NCI-H446 treated with DMSO at 0.1 percent for 48 hours (cell line): Measurements from ENCODE around the gene COBL.
A peak's percentile ranks its signal among the peaks of the same experiment; 100 is the strongest.

Experiments
- DNase-seq: peaks from one replicate; lab custom pipeline; 2025; lab: John Stamatoyannopoulos, UW

COBL gene

DNA sequence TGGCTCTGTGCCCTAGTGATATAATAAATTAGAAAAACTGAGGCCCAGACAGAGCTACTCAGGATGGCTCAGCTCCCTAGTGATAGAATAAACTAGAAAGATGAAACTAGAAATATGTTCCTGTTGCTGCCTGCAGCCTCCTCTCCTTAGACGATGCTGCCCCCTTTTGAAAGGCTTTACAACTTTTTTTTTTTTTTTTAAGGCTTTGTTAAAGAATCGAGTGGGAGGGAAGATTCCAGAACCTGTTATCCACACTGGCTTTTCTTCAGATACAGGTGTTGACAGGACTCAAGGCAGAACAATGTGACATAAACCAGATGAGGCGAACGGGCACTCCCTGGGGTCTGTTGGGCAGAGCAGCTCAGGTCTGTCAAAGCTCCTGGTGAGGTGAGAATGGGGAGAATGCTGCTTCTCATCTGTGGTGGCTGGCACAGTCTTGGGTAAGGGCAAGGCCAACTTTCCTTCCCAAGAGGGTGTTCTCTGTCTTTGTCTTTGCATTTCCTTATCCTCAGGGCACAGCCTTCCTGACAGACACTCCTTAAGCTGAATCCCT, 175.1 kb downstream of the COBL start:
- DNase-seq = peak; percentile 31

DNA sequence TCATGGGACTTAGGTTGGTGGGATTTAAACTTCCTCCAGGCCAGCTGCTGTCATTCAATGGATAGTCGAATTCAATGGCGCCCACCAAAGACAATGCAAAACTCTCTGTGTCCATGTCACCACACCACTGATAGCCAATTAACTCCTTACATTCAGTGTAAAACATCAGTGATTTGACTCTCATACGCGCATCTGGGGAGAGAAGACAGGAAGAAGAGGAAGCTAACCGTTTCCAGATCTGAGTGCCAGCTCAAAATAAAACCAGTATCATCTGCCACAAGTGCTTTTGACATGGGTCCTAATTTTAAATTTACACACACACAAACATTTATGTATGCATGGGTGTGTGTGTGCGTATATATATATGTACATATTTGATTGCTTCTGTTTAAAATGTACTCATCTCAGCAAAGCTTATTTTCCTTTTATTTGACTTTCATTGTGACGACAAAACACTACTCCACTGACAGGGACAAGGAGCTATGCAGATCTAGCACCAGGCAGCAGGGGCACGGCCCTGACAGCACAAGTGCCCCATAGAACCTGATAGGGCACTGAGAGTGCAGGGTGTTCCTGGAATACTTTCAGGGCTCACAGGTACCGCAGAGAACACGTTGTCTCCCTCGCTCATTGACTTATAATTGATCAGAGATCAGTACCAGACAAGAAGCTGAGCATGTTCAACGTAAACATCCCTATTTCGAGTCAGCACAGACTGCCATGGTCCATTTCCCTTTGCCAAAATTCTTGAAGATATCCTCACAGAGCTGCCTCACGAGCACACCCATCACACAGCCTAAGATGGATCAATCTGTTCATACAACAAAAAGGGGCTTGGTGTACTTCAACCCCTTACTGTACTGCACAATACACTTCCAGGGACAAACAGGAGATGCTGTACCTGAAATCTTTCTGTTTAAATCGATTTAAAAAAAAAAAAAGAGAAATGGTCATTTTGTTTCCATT, 176.1 kb downstream of the COBL start:
- no peak for DNase-seq

DNA sequence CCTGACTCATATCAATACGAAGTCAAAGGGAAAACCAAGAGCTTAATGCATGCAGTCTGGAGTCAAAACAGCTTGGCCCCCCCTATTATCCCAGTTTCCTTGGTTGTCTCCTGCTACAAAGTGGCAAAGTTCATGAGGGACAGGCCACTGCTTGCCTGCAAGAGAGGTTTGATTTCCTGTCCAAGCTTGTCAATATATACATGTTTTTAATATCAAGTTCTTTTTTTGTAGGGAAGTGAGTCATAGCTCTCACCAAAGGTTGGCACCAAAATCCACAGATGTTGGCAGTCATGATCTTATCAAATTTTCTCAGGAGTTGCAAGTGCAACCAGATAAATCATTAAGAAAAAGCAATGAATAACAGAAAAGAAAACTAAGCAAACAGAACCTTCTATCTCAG, 176.8 kb downstream of the COBL start:
- DNase-seq = peak; percentile 56

DNA sequence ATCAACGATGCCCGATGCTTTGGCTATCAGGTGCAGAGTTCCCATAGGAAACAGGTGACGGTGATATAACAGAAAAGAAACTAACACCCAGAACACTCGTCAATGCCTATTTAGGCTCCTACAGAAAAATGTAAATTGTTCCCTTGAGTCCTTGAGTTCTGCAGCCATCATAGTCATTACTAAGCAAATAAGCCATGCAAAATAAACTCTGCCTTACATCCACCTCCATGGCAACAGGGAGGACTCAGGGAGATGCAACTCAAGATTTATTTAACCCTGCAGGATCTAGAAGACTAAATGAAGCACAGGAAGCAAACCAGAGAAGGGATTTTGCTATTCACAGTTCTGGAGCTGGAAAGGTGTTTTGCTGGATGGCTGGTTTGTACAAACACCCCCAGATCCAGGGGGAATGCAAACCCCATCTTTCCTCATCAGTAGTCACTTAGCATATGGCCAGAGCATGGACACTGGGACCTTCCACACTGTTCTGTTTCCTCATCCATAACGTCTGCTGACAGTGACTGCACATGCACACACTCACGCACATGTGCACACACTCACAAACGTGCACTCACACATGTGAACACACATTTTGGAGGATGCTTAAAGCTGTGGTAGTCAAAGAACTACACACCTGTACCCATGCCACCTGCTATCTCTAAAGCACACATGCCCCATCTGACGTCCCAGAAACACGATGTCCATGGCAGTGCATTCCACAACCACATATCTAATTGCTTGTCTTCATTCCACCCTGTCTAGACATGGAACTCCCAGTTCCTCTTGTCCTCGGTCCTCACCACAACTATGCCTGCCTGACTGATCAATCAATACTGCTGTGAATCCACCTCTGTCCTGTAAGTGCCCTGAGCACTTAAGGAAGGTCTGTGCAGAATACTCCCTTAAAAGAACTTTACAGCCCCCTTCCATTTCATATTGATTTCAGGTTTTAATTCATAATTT, 178.2 kb downstream of the COBL start:
- DNase-seq = no peak

DNA sequence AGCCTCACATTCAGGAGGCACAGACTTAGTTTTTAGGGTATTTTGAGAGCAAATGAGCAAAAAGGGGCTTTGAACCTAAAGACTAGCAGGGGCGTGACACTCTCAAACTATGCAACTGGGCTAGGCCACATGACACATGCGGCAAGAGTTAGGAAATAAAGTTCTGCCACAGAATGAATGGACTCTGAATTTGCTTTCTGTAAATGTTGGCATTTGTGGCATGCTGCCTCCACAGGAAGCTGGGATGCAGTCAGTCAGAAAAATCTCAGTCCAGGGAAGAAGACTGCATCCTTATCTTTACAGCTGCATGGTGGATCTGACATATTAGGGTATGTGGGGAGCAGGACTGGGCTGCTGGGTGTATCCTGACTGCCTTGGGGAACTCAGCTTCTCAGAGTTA, 181.0 kb downstream of the COBL start:
- DNase-seq = no peak

DNA sequence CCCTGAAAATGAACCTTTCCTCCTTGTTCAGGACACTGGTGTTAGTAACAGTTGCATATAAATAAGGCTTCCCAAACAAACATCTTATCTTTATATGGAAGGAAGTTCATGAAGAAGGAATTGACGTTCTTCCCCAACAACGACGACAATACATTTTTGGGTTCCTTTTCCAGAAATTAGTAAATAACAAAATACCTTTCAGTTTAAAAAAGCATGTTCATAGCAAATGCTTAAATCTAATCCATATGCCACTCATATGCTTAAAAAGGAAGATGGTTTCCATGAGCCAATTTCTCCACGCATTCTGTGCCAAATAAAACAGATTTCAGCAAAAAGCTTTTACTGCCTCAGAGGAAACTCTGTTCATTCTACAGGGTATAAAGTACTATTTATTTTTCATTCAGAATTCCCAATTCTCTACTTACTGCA, 182.6 kb downstream of the COBL start:
- DNase-seq = peak; percentile 33

DNA sequence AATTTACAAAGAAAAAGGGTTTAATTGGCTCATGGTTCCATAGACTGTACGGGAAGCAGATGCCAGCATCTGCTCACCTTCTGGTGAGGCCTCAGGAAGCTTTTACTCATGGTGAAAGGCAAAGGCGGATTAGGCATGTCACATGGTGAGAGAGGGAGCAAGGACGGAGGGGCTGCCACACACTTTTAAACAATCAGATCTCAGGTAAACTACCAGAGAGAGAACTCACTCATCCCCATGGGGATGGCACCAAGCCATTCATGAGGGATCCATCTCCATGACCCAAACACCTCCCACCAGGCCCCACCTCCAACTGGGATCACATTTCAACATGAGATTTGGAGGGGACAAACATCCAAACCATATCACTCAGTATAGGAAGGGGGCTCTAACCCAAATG, 183.9 kb downstream of the COBL start:
- DNase-seq = no peak

DNA sequence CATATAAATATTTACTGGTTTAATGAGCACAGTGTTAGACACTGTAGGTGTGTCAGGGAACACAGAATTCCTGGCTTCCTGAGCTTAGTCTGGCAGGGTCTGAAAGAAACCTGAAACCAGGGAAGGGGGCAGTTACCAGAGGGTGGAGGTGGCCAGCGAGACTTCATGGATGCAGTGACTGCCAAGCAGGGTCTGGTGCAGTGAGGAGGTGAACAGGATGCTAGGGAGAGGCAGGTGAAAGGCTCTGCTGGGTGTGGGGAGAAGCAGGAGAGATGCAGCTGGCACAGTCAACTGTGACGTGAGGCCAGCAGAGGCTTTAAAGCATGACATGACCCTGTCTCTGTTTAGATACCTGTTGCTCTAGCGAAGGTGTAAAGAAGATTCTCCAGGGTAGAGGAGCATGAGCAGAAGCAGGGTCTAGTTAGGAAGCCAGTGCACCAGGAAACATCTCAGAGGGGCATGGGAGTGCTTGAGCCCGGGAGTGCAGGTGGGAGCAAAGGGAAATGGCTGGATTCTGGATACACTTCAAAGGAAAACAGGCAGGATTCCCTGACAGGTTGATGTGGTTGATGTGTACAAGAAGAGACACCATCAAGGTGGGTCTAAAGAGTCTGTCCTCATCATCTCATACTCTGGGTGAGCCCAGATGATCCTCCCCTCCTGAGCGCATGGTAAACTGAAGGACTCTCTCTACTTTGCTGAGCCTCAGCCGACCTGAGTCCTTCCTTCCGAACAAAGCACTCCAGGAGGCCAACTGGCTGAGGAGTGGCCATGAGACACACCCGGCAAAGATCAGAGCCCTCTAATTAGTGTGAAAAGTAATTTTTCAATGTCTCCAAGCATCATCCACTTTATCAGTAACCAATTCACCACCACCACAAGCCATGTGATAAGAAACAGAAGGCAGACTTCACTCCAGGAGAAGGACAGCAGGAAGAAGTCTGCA, 186.8 kb downstream of the COBL start:
- no peak for DNase-seq

DNA sequence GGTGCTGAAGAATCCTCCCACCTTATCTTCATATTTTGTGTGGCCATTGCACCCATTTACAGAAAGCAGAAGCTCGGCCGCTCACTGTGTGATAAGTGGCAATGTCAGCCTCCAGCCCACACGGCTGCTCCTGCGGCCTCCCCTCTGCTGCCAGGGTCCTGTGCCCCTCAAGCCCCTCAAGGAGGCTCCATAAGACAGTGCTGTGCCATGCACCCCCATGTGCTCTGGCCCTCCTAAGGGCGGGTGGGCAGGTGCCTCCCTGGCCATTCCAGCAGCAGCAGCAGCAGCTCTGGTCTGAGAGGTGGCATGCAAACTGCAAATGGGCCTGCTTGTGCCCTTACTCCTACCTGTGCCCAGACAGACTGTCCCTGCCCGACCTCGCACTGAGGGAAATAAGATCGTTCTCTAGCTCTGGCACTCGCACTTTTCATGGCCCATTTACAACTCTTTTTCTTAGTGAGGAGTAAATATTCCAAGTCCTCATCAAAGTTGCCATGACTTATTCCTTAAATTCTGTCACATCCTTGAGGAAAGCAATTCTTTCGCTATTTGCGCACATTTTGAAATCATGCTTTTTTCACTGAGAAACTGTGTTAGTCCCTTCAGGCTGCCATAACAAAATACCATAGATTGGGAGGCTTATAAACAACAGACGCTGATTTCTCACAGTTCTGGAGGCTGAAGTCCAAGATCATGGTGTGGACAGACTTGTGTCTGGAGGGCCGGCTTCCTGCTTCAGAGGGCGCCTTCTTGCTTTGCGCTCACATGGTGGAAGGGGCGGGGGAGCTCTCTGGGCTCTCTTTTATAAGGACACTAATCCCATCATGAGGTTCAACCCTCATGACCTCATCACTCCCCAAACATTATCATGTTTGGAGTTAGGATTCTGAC, 187.8 kb downstream of the COBL start:
- no peak for DNase-seq

DNA sequence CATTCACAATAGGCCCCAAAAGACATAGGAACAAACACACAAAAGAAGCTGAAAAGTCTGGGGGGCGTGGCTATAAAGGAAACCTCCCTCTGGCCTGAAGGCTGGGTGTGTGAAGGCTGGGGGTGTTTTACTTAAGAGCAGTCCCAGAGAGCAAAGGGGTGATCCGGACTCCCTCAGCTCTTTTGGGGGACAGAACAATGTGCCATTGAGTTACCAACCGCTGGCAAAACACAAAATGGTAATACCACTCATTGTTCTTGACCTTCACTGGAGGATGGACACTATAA, 189.0 kb downstream of the COBL start:
- DNase-seq = no peak

DNA sequence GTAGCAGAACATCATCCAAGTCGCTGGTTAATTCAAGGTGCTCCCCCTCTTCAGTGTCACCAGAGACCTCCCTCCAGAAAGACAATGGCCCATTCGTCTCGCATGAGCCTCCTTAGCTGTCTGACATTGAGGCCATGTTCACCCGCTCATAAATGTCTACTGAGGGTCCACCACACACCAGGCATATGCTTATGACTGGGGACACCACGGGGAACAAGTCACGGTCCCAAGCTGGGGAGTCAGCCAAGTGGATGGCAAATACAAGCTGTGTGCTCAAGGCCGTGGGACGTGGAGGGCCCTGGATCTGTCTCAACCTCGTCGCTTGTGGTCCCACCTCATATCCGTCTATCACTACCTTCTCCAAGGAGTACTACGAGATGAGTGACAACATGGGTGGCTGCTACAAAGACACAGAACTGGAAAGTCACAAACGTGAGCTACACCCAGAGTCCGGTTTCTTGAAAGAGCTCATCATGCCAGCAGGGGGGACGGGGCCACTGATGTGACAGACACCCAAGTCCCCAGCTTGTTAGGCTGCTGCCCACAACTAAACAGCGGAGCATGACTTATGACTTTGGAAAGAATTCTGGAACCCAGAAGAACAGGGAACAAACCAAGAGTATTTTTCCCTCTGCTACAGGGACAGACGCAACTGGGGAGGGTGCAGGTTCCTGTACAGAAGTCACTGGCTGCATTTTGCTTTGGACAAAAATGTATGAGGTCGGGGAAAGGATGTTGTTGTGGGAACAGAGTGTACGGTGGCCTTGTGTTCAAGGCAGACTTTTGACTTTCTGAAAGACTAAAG, 189.6 kb downstream of the COBL start:
- no peak for DNase-seq

DNA sequence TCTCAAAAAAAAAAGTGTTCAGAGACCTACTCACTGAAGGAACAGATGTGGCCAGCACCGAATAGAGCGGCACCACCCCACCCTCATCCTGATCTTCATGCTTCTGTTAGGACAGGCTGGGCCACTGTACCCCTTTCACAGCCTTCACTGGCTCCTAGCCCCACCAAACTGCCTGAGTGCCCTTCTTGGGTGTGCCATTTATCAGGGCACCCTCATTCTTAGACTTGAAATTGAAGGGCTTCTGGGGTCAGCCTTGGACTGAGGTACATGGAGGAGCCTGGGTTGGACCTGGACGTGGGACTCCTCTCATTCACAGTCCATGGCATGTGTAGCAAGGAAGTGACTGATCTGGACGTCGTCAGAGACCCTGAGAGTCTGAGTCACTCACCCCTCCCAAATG, 190.3 kb downstream of the COBL start:
- DNase-seq = no peak

DNA sequence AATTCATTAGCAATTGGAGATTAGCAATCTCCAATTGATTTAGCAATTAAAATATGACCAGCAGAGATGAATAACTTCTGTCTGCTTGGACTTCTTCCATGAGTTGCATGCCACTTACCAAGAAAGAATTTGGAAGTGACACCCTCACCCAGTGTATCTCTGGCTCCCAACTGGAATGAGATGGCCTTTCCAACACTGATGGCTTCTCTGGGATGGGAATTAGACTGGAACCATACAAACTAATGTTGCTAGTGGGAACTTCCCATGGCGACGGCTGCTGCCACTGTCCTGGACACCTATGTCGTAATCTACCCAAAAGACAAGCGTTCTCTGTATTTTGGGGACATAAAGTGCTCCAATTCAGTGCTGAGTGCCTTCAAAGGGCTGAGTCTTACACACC, 192.3 kb downstream of the COBL start:
- DNase-seq = no peak

DNA sequence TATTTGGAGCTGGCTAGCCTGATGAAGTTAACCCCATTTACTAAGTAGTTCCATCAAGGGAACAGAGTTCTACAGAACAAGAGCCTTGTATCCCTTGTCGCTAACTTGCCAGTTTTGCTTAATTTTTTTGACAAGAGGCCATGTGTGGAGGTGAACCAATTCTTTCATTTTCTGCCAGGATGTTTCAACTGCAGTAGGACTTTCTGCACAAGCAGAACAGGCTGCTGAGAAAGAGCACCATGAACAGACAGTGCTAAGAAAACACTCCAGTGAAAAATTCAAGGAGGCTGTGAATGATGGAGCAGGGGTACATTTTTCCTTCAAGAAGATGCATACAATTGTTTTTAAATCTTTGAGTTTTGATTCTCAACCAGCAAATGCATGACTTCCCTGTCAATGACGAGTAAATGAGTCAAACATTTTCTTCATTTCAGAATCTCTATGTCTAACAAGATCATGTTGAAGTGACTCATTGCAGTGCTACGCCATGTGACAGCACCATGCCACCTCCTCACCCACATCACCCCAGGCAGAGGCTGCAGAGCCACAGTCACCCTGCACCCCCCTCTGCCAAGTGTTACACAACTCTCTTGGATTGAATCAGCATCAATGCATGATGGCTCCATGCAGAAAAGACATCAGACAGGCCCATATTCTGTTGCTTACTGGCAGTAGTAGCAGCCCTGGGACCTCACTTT, 193.1 kb downstream of the COBL start:
- DNase-seq = no peak

DNA sequence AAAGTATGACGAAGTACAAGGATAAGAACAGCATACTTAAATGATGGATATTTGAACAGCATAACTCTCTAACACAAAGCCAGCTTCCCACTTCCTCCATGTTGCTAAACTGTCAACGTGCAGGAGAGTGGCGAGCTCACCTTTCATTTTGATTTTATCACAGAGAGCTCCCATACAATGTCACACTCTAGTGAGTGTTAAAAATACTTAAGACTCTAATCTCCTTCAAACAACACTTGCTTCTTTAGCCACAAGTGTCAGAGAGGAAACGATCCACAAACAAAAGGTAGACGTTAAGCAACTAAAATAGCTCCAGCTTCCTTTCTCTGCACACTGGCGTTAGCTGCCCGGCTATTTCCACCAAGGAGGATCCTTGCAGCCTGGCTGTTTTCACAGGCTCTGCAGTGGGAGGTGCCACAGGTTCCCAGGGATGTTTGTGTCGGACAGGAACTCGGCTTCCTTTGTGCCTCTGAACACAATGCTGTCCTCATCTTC, 194.6 kb downstream of the COBL start:
- no peak for DNase-seq

DNA sequence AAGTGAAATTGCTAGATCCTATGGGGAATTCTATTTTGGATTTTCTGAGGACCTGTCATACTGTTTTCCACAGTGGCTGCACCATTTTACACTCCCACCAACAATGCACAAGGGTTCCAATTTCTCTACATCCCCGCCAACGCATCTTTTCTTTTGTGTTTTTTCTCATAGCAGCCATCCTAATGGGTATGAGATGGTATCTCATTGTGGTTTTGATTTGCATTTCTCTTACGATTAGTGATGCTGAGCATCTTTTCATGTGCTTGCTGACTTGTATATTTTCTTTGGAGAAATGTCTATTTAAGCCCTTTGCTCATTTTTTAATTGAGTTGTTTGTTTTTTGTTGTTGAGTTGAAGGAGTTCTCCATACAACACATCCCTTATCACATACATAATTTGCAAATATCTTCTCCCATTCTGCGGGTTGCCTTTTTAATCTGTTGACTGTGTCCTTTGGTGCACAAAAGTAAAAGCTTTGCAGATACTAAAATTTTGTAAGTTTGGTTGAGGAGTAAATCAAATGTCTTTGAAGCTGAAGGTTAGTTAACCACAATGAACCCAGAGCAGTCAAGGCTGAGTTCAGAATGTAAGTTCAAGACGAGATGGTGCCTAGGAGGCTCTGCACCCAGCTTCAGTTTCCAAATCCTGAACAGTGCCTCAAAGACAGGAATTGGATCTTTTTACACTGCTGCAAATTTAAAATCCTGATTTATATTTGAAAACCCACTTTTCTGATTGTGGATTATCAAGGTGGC, 195.4 kb downstream of the COBL start:
- DNase-seq = no peak

DNA sequence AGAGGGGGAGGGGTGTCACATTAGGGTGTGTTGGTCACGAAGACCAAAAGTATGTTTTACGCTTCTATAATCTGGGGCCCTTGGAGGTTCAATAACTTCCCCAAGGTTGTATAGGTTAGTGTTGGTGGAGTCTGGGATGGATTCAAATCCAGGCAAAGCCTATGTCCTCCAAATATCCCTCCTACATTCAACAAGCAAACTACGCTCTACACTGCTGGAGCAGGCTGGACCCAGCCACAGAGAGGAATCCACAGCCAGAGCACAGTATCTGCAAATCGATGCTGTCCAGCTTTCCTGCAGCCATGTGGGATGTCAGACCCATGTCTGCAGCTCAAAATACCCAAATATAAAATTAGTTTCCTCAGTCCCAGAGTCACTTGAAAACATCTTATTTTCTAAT, 198.0 kb downstream of the COBL start:
- DNase-seq = no peak

DNA sequence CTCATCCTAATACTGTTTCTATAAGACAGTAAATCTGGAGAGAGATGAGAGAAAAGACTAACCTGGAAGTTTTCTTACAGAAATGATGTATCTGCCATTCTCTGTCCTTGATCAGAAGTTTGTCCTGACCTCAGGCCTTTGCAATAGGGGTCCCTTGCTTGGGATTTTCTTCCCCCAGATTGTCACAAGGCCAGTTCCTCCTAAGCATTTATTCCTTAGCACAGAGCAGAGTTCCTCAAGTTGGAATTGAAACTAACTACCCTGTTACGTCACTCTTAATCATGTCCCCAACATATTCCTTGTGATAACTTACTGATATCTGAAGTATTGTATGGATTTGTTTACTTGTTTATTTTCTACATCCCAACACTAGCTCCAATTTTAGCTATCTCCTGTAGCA, 202.1 kb downstream of the COBL start:
- DNase-seq = no peak
